Stimulated activated CD8-positive, alpha-beta memory T cell treated with anti-CD3 and anti-CD28 coated beads, Interleukin-7, amount 100 ng/mL, for 48 hours (primary cell): ENCODE data around the gene RERE.

Source experiments
- DNase-seq, 2 donors: peaks; one replicate each; pipeline ENCODE4 v3.0.0-alpha.2; 2020; ENCODE audit warnings: low read depth in 1 of 2; ENCODE audit errors: extremely low read depth in 1 of 2

RERE gene

DNA sequence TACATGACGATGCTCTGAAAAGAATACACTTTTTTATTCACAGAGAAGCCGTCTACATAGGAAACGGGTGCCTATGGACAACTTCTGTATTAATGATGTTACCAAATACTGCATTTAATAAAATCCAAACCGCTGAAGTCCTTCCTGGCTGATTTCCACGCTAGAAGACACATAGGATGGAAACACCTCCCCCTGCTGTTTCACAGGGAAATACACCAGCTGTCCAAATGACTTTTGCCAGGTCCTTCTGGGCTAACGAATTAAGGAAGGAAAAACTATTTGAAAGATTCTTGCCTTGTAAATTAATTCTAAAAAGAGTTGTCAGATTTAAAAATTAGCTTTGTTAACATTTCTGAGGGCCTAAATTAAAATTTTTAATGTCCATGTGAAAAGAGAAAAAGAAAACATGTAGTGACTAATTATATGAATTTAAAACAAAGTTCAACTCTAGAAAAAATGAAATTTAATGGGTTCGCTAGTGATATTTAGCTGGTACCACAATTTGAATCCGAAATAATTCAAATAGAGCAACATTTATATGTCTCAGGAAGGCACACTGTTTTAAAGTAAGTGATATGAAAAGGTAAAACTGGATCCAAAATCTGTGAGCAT lies 146.0 kb downstream of the RERE start:
- no peak for DNase-seq

DNA sequence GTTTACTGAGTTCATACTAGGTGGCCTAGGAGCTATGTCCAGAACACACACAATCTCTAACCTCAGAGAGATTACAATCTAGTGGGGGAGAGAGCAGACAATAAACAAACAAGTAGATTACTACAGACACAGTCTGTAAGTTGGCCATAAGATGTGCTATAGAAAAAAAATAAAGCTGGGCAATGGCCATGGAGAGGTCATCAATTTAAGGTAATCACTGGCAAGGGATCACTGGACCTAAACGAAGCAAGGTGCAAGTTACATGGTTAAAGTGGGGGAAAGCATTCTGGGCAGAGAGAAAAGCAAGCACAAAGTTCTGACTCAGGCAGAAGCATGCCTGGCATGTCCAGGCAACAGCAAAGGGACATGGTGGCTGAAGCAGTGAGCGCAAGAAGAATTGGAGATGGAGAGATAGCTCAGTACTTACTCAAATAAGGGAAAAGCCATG lies 147.0 kb downstream of the RERE start:
- DNase-seq: no peak

DNA sequence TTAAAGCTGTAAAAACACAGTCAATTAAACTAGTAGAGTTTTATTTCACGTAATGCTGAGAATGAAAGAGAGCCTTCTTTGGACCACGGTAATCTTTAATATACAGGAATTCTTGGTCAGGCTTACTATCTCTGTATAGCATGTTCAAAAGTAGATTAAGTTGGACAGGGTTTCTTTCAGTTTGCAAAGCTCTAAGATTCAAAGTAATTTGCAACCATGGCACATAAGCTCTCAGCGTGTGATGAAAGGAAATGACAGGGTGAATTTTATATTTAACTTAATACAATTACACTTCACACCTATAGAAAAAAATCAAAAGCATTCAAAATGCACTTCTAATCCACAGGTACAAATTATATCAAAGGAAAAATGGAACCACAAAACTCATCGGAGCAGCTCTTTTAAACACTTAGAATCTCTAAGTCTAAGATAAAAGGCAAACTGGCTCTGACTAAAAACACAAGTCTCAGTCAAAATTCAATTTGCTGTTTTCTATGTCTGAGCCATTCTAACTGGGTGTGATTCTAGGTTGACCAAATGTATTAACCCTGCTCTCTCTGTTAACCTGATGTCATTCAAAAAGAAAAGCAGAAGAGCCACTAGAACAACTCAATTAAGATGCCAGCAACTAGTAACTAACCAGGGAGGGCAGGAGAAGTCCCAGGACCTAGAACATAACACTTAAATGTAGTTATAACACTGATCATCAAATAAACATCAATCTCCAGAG lies 147.7 kb downstream of the RERE start:
- no peak for DNase-seq

DNA sequence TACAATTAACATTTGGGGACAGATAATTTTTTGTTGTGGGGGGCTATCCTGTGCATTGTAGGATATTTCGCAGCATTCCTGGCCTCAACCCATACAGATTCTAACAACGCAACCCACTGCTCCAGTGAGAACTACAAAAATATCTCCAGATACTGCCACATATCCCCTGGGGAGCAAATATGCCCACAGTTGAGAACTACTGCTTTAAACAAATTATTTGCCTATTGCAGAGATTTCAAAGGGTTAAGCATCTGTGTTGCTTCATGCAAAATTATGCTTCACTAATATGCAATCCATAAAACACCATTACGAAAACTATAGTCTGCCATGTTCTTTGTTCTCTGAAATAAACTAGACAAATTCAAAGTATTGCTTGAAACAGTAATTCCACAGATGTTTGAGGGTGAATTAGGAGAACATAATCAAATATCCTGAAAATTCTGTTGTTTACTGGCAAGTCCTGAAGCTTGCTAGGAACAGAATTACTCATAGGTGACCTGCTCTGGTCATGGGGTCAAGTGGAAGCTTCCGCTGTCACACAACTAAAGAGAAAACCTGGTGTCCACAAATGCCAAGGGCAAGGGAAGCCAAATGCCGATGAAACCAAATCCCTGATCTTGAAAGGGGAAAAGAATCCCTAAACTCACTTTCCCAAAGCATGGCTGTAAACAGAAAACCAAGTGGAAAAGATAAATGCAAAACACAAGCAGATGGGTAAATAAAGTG lies 149.4 kb downstream of the RERE start:
- no peak for DNase-seq

DNA sequence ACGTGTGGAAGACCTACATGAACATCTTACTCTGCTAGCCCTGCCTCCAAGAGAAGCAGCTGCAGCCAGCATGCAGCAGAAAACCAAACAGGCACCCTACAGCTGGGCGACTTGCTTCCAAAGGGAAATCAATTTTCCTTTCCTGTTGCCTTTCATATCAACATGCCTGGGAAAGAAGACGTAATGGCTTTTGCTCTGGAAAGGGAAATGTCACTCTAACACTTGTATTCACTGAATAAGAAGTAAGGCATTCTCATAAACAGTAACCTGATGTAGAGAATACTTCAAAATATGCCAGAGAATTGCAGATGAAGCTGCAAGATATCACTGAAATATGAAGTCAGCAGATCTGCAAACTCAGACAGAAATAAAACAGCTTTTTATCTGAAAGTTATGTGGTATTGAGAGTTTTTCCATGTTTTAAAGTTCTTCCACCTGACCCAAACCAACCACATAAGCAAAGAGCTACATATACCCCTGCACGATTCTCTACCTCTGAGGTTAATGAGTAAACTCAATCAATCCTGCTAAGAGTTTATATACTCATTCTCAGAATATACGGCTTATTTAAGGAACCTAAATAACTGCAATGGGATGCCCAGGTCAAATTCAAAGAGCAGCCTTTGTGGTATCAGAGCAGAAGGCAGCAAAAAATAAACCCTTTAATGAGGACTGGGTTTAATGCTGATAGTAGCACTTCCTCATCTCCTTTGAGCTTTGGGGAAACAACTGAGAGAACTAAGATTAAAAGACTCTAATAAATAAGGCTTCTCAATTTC lies 150.9 kb downstream of the RERE start:
- no peak for DNase-seq

DNA sequence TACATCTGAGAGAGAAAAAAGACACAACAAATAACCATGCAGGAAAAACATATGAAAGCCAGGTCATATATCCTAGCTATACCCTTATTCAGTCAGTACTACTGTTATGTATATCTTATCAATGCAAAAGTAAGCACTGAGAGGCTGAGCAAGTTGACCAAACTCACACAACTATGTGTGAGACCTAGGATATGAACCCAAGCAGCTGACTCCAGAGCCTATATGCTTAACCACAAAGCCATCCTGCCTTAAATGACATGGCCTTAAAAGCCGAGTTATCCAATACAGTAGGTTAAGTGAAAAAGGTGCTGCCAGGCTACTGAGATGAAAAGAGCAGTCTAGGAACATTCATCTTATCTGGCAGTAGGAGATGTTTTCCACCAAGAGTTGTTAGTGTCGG lies 151.6 kb downstream of the RERE start:
- DNase-seq: no peak

DNA sequence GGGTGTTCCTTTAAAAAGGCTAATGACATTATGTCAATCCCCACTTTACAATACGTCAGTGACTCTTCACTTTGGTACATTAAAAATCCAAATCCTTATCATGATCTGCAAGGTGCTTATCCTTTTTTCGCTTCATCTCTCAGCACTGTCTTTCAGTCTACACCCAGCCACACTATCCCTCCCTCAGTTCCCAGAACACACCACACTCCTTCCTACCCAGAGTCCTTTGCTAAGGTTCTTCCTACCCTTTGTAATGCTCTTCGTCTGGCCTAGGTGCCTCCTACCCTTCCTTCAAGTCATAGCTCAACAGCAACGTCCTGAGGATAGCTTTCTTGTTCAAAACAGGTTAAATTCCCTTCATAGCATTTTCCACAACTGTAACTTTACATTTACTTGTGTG lies 152.6 kb downstream of the RERE start:
- DNase-seq: no peak

DNA sequence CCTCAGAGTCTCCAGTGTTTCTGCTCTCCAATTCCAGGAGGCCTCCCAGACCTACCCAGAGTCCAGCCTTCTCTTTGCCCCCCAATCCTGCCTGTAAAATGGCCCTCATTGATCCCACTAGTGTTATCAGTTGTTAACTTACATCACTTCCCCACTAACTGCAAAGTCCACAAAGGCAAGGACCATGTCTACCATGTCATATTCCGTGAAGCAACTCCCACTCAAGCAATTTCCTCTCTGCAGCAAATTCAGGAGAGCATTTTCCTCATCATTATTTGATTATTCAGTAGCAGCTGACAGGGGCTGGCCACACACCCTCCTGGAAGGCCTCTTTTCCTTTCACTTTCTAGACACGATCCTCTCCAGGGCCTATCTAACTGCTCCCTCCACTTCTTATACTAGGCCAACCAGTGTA lies 153.5 kb downstream of the RERE start:
- no peak for DNase-seq

DNA sequence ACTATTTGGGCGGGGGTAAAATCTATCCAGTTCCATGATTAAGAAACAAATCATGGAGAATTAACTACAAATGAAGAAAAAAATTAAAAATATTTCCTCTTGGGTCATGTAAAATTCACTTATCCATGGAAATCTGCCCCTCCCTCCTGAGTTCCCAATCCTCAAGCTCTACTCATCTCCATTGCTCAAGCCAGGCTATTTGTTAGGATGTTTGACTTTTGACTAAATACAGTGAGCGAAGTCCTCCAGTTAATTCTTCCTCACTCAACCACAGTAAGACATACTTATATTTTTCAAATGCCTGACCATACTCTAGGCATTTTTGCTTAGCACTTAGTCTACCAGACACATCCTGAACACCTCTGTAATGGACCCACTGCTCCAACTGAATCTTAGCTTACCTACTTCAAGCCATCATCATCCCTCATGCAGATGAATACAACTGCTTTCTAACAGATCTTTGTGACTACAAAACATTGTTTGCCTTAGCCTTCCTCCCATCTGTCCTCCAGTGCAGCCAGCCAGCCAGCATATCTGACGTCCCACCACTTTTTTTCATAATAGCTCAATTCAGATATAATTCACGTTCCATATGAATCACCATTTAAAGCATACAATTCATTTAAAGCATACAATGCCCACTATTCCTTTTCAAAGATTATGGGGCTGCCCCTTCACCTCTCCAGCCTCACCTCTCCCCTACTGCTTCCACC lies 154.2 kb downstream of the RERE start:
- DNase-seq: no peak

DNA sequence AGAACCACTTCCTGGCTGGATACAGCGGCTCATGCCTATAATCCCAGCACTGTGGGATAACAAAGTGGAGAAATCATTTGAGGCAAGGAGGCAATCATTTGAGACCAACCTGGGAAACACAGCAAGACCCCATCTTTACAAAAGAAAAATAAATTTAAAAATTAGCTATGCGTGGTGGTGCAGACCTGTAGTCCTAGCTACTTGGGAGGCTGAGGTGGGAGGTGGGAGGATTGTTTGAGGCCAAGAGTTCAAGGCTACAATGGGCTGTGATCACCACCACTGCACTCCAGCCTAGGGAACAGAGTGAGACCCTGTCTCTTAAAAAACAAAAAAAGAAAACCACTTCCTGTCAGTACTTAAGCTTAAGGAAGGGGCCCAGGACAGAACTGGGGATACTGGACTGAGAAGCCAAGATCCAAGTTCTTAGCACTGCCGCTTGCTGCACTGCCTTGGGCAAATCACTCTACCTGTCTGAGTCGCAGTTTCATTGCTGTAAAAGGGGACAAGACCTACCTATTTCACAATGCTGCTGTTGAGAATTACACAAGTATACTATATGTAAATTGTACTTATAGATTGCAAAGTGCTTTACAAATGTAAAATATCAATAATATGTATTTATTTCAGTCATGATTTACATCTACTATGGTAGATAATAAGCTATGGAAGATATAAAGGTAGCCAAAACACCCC lies 154.9 kb downstream of the RERE start:
- DNase-seq: no peak

DNA sequence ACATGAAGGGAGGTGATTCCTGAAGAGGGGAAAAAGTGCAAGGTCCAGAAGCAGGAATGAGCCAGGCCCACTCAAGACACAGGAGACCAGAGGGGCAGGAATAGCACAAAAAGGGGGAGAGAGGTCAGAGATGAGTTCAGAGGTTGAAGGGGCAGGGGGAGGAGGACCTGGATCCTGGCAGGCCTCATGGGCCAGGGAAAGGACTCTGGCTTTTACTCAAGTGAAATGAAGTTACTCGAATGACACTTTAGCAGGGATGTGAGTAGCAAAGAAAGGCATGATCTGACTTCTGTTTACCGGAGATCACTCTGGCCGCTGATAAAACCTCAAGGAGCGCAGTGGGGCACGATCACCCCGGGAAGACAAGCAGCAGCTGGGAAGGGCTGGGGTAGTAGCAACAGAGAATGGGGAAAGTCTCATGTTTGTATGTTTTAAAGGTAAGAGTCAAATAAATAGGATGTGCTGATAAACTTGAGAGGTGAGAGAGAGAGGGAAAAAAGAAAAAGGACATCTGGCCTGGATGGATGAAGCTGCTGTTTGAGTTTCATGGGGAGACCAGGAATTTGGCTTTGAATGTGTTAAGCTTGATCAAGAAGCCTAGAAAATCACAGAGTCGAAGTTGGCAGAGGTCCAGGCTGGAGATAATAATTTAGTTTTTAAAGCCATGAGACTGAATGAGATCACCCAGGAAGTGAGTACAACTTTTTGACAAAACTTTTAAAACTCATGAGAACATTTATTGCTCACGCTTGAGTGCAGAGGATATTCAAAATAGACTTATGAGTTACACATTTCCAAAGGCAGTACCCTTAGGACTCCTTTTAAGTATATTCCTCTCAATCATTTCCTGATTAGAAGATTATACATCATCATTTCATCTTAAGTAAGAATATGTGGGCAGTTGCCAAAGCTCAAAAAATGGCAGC lies 156.0 kb downstream of the RERE start:
- DNase-seq: no peak

DNA sequence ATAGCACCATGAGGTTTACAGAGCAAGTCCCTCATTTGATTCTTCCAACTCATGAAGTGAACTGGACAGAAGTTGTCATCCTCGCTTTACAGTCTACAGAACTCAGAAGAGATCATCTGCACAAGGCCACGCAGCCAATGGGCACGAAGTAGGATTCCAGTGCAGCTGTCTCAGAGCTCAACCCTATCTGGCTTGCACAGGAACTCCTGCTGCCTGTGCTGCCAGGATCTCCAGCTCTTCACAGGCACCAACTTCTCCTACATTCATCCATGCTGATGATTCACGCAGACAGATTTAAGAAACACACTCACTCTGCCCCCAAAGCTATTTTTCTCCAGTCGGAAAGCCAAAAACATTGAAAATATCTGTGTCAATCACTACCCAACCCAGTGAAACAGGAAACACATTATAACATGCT lies 157.0 kb downstream of the RERE start:
- DNase-seq: no peak

DNA sequence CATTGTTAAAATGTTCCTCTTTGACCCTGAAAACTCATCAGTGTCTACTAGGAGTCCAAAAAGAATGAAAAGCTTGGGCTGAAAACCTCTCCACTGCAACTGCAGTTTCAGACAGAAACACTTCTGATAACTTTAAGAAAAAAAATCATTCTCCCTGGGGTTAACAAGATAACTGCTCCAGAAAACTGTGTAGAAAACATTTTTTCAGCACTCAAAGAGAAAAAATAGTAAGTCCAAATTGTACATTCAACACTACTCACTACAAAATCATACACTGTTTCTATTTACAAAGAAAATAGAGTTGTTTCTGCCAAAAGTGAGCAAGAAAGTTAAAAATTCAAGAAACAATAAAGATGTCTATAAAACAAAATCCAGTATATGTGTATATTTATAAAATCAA lies 157.8 kb downstream of the RERE start:
- DNase-seq: no peak

DNA sequence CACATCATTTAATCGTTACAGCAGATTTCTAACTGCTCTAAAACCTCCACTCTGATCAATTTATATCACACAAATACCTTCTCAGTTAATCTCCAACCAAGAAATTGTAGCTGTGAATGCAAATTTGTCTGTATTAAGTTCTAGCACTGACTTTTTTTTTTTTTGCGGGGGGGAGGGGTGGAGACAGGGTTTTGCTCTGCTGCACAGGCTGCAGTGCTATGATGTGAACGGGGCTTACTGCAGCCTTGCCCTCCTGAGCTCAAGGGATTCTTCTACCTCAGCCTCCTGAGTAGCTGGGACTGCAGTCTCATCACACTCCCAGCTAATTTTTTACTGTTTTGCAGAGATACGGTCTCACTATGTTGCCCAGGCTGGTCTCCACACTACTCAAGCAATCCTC lies 163.6 kb downstream of the RERE start:
- DNase-seq: no peak

DNA sequence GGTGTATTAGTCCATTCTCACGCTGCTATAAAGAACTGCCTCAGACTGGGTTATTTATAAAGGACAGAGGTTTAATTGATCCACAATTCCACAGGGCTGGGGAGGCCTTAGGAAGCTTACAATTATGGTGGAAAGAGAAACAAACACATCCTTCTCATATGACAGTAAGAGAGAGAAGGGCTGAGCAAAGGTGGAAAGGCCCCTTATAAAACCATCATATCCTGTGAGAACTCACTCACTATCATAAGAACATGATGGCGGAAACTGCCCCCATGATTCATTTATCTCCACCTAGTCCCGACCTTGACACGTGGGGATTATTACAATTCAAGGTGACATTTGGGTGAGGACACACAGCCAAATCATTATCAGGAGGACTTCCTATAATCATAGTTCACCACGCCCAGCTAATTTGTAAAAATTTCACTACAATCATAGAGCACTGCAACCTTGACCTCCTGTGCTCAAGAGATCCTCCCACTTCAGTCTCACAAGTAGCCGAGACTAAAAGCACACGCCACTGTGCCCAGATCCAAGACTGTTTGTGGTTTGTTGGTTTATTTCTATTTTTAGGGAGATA lies 164.9 kb downstream of the RERE start:
- no peak for DNase-seq

DNA sequence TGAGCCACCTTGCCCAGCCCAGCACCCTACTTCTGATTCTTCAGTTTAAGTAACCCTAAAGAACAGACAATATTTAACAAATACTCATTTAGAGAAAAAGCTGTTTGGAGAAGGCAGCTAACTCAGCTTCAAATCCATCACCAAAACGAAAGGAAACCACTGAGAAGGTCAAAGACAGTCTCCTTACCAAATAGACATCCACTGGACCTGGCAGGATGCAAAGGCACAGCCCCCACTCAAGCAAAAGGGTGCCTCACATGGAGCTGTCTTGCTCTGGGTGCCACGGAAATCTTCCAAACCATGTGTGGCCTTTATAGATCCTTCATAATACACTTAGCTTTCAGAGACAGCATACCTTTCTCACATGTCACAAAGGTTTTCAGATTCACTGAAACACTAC lies 165.5 kb downstream of the RERE start:
- no peak for DNase-seq

DNA sequence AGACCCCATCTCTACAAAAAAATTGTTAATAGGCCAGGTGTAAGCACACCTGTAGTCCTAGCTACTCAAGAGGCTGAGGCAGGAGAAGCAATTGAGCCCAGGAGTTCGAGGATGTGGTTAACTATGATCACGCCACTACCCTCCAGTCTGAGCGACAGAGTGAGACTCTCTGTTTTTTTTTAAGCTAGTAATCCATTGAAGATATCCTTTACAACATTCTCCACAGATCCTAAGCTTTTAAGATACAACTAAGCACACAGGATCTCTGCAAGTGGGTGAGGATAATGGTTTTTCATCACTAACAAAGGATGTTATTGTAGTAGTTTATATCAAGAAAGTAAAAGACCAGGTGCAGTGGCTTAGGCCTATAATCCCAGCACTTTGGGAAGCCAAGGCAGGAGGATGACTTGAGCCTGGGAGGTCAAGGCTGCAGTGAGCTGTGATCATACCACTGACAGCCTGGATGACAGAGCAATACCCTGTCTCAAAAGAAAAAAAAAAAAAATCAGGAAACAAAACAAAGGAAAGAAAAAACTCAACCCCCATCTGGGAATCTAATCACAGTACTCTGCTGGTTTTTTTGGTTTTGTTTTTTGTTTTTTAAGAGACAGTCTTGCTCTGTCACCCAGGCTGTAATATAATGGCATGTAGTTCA lies 166.1 kb downstream of the RERE start:
- no peak for DNase-seq

DNA sequence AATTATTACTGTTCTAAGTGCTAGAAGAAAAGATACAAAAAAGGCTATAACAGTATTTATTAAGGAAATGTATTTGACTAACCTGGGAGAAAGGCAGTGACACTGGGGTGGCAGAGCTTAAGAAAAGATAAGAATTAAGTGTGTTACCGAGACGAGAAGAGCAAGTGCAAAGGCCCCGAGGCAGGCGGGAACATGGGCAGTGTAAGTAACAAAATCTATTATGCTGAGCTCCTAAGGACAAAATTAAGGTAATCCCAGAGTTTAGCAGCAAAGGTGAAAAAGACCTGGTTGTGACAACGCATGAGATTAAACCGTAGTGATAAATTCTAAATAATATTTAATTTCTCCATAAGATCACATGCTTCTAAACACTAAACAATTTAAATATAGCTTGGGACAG lies 167.6 kb downstream of the RERE start:
- no peak for DNase-seq
